ENCODE results near the gene ANKFN1.

DNA sequence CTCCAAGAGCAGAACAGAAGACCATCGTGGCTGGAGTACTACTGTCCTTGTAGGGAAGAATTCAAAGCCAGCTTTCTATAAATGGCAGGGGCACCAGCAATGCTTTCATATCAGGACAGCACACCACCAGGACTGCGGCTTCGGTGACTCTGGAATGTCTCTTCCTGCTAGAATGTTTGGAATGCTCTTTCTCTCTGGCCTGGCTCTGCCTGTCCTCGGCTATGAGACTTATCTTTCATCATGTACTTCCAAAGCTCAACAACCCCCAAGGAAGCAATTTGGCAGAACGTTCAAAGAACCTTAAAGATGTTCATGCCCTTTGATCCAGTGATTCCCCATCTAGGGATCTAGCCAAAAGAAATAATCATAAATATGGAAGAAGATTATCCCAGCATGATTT is 387.6 kb downstream of the ANKFN1 start:
- TF ChIP-seq, protein P1, sequence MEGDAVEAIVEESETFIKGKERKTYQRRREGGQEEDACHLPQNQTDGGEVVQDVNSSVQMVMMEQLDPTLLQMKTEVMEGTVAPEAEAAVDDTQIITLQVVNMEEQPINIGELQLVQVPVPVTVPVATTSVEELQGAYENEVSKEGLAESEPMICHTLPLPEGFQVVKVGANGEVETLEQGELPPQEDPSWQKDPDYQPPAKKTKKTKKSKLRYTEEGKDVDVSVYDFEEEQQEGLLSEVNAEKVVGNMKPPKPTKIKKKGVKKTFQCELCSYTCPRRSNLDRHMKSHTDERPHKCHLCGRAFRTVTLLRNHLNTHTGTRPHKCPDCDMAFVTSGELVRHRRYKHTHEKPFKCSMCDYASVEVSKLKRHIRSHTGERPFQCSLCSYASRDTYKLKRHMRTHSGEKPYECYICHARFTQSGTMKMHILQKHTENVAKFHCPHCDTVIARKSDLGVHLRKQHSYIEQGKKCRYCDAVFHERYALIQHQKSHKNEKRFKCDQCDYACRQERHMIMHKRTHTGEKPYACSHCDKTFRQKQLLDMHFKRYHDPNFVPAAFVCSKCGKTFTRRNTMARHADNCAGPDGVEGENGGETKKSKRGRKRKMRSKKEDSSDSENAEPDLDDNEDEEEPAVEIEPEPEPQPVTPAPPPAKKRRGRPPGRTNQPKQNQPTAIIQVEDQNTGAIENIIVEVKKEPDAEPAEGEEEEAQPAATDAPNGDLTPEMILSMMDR (IDR thresholded peaks at IDR 0.05) = no peak
- no peak for TF ChIP-seq POLR2A (IDR thresholded peaks at IDR 0.05)
